A673 (cell line): ENCODE results near the gene TMBIM4. TPM values are rescaled to one million over a fixed set of nuclear protein-coding genes. Genes with fewer than 3 reads are reported as not detected.
A peak's percentile ranks its signal among the peaks of the same experiment; 100 is the strongest.

Experiments
- BruUV-seq: library from RNA; stranded (reverse); fragments of 400-500 nt; replicated peaks from 2 replicates; lab custom pipeline; 2021; lab: Mats Ljungman, UMichigan
- CTCF ChIA-PET: fragments of 300-600 bp; sonication (Branson Sonifier 250); formaldehyde crosslinking; loops from one replicate; lab custom pipeline; 2022; ENCODE audit warnings: antibody characterized with exemption; lab: Charles Lee
- POLR2A ChIA-PET: fragments of 300-600 bp; sonication (Branson Sonifier 250); formaldehyde crosslinking; loops from one replicate; lab custom pipeline; 2022; ENCODE audit warnings: antibody characterized with exemption; ENCODE audit not compliant: low non-redundant PET; lab: Charles Lee
- DNase-seq: peaks from one replicate; pipeline ENCODE4 v3.0.0-alpha.2; 2015; ENCODE audit warnings: low spot score
- H3K27ac ChIP-seq: fragments of 200-600 bp; sonication (generic); 2 replicates; pipeline ENCODE4 v1.5.1; 2016; ENCODE audit warnings: mixed run types, low read depth, mild to moderate bottlenecking, mixed read lengths, antibody characterized with exemption, low read length; ENCODE audit not compliant: poor library complexity, severe bottlenecking
- H3K27me3 ChIP-seq: fragments of 200-600 bp; sonication (generic); replicated peaks from 2 replicates; pipeline ENCODE4 v1.6.1; 2017; ENCODE audit warnings: mixed run types, low read depth, mild to moderate bottlenecking, mixed read lengths, antibody characterized with exemption, low read length; ENCODE audit not compliant: insufficient read depth, poor library complexity
- H3K36me3 ChIP-seq: fragments of 200-600 bp; sonication (generic); 2 replicates; pipeline ENCODE4 v1.6.1; 2016; ENCODE audit warnings: mixed run types, mild to moderate bottlenecking, mixed read lengths, antibody characterized with exemption, low read length; ENCODE audit not compliant: insufficient read depth, poor library complexity, severe bottlenecking
- H3K4me1 ChIP-seq: fragments of 200-600 bp; sonication (generic); 2 replicates; pipeline ENCODE4 v1.6.1; 2017; ENCODE audit warnings: mixed run types, mild to moderate bottlenecking, mixed read lengths, antibody characterized with exemption, low read length; ENCODE audit not compliant: insufficient read depth, poor library complexity, severe bottlenecking
- H3K4me3 ChIP-seq: fragments of 200-600 bp; sonication (generic); 2 replicates; pipeline ENCODE4 v1.5.1; 2016; ENCODE audit warnings: low read depth, mixed run types, mild to moderate bottlenecking, mixed read lengths, low read length; ENCODE audit not compliant: poor library complexity, severe bottlenecking
- H3K9me3 ChIP-seq: fragments of 200-600 bp; sonication (generic); 2 replicates; pipeline ENCODE4 v1.6.1; 2016; ENCODE audit warnings: mixed run types, low read depth, mild to moderate bottlenecking, mixed read lengths, antibody characterized with exemption, low read length; ENCODE audit not compliant: poor library complexity, severe bottlenecking
- EZH2 ChIP-seq: fragments of 200-600 bp; sonication (generic); IDR thresholded peaks from 2 replicates; pipeline ENCODE4 v1.6.1; 2017; ENCODE audit warnings: borderline replicate concordance, low read depth, mild to moderate bottlenecking, mixed read lengths, antibody characterized with exemption, low read length; ENCODE audit not compliant: poor library complexity, severe bottlenecking
- intact Hi-C: fragments of 100-400 bp; cut with micrococcal nuclease; formaldehyde crosslinking; loops from one replicate; pipeline ENCODE4 v1.10.0; 2022; ENCODE audit not compliant: unreplicated experiment
- total RNA-seq: library from RNA; stranded (reverse); gene quantifications from 2 replicates; pipeline ENCODE4 v1.2.3, GENCODE V29; 2021
- TF ChIP-seq, protein P1 (sequence below): fragments of 300-800, 200-600 bp; sonication (generic); conservative IDR thresholded peaks from 2 replicates; pipeline ENCODE4 v1.5.1; 2017; ENCODE audit warnings: low read depth, mild to moderate bottlenecking, antibody characterized with exemption, low read length, moderate library complexity, mixed read lengths

The TMBIM4 gene
- total RNA-seq, 1 experiment from 2014 or later: 62.1 TPM

DNA sequence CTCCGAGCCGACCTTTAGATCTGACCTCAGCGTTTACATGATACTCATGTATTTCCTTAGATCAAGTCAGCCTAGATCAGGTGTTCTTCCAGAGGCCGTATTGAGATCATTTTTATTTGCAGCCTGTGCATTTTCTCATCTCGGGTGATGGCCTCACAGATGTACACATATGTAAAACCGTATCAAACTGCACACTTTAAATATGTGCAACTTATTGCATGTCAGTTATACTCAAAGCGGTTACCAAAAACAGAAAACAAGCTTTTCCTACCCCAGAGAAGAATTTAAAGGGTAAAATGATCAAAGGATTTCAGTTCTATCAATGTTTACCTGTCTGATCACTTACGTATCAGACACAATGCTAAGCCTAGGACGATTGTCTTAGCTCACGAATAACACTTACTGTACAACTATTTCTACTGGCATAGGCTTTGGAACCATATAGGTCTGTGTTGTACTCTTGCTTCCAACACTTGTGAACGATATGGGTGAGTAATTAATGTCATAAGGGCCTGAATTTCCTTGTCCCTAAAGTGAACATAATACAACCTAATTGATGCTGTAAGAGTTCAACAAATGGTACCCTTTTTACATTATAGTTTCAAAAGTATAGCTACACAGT, 38.6 kb downstream of the TMBIM4 start:
- Histone ChIP-seq H3K36me3 (peaks cover 23% of the 10 kb centered on the region), H3K4me3 (peak overlapping the region; percentile 88), H3K4me1 (peaks cover 10% of the 10 kb centered on the region), H3K27ac (peak overlapping the region; percentile 76), H3K9me3 (no peaks in the 10 kb centered on the region), H3K27me3 (no peaks in the 10 kb centered on the region)
- DNase-seq: no peak
- intact Hi-C loops: no loop called here
- TSS peak; percentile 81 for BruUV-seq
- ChIA-PET POLR2A (no interaction called here), CTCF (interaction anchor here (1.2 to 1.9 kb wide), 2 partner anchors 11 to 38 kb away, joined by 4 to 11 read pairs; partner anchors contain the start of gene TMBIM4)
- TF ChIP-seq, protein P1, sequence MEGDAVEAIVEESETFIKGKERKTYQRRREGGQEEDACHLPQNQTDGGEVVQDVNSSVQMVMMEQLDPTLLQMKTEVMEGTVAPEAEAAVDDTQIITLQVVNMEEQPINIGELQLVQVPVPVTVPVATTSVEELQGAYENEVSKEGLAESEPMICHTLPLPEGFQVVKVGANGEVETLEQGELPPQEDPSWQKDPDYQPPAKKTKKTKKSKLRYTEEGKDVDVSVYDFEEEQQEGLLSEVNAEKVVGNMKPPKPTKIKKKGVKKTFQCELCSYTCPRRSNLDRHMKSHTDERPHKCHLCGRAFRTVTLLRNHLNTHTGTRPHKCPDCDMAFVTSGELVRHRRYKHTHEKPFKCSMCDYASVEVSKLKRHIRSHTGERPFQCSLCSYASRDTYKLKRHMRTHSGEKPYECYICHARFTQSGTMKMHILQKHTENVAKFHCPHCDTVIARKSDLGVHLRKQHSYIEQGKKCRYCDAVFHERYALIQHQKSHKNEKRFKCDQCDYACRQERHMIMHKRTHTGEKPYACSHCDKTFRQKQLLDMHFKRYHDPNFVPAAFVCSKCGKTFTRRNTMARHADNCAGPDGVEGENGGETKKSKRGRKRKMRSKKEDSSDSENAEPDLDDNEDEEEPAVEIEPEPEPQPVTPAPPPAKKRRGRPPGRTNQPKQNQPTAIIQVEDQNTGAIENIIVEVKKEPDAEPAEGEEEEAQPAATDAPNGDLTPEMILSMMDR: no peak
- no peak for TF ChIP-seq EZH2

DNA sequence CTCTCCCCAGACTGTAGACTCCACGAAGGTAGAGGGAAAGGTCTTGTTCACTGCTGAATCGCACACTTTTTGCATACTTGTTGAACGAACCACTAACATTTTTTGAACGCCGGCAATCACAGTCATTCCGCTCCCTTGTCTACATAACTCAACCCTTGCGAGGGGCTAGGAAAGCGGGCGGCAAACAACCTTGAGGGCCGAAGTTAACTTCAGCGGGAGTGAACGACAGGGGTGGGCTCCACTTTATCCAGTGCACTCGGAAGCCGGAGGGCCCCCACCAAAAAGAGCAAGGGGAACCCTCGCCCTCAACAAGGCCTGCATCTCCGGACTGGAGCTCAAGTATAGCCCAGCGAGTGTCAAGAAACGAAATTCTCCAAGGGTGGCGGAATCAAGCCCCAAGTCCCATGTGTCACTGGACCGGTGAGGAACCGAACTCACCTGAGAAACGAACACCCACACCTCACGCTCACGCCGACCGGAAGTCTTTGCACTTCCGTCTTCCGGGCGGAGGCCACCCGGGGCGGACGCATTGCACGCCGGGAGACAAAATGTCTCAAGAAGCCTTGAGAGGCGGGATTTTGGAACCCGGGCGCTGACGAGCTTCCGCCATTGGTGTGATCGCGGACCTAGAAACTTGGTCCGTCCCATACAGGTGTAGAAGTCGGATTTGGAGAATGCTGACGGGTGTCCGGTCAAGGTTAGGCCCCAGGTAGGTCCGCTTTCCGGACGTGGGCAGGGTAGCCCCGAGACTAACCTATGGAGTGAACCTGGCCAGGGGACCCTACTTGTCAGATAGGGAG, 39.3 kb downstream of the TMBIM4 start, which contains the start of gene LLPH:
Gene LLPH, minus strand, starts transcription at position 484 of the 800 bp plus-strand sequence. CDS start 1,644 bp downstream, outside the sequence.
- TF ChIP-seq, protein P1: no peak
- no peak for TF ChIP-seq EZH2
- DNase-seq: peak; percentile 95
- POLR2A ChIA-PET: no interaction called here
- no peaks in the 10 kb centered on the region for H3K27me3 ChIP-seq
- no peaks in the 10 kb centered on the region for H3K9me3 ChIP-seq
- peaks cover 10% of the 10 kb centered on the region for H3K4me1 ChIP-seq
- CTCF ChIA-PET: interaction anchor here (1.2 to 1.9 kb wide), 2 partner anchors 10 to 39 kb away, joined by 4 to 11 read pairs; partner anchors contain the start of gene TMBIM4
- TSS peak; percentile 80 for BruUV-seq
- peak within 1 kb of the TSS; percentile 76 for H3K27ac ChIP-seq
- H3K36me3 ChIP-seq: peaks cover 21% of the 10 kb centered on the region
- H3K4me3 ChIP-seq: peak within 1 kb of the TSS; percentile 88
- intact Hi-C loops: no loop called here

DNA sequence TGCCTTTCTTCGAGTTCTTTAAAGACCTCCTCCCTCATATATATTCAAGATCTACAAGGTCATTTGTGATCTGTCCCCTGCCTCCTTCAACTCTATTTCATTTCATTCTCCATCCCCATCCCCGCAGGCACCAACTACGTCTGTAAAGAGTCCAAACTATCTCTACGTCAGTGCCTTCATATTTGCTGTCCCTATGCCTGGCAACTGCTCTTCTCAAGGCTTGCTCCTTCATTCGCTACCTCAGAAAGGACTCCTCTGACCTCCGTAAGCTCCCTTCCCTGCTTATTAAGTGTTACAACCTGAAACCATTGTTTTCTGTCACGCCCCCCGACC, 39.9 kb downstream of the TMBIM4 start:
- intact Hi-C loops: no loop called here
- peak overlapping the region; percentile 76 for H3K27ac ChIP-seq
- TF ChIP-seq, protein P1: no peak
- H3K36me3 ChIP-seq: peaks cover 22% of the 10 kb centered on the region
- H3K27me3 ChIP-seq: no peaks in the 10 kb centered on the region
- ChIA-PET POLR2A (no interaction called here), CTCF (interaction anchor here (1.9 kb wide), 1 partner anchor 40 kb away, joined by 11 read pairs; the partner anchor contains the start of gene TMBIM4)
- peak overlapping the region; percentile 88 for H3K4me3 ChIP-seq
- no TSS peak for BruUV-seq
- H3K4me1 ChIP-seq: peaks cover 10% of the 10 kb centered on the region
- DNase-seq: no peak
- H3K9me3 ChIP-seq: no peaks in the 10 kb centered on the region
